ENCODE results near the gene CX3CR1.
"Not testable (repeated sequence)": the region's sequence is repeated elsewhere in the genome, so short reads cannot be mapped to it uniquely, and the experiment has no call there.

The CX3CR1 gene

DNA sequence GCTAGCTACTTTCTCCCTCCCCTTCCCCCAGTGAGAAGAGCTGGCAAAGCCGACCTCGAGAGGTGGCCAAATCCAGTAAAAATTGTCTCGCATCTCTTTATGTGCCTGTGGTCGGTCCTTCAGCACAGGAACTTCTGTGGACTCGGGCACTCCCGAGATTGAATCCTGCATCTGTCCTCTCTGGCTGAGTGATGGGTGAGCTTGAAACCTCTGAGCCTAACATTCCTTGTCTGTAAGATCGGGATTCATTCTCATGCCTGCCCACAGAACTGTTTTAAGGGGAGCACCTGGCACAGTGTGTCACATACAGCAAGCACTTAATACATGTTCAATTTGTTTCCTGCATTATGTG, 11.3 kb downstream of the CX3CR1 start:
- no peak for DNase-seq (ENCODE audit: extremely low read depth in 1 of 2, low read depth in 1 of 2)

DNA sequence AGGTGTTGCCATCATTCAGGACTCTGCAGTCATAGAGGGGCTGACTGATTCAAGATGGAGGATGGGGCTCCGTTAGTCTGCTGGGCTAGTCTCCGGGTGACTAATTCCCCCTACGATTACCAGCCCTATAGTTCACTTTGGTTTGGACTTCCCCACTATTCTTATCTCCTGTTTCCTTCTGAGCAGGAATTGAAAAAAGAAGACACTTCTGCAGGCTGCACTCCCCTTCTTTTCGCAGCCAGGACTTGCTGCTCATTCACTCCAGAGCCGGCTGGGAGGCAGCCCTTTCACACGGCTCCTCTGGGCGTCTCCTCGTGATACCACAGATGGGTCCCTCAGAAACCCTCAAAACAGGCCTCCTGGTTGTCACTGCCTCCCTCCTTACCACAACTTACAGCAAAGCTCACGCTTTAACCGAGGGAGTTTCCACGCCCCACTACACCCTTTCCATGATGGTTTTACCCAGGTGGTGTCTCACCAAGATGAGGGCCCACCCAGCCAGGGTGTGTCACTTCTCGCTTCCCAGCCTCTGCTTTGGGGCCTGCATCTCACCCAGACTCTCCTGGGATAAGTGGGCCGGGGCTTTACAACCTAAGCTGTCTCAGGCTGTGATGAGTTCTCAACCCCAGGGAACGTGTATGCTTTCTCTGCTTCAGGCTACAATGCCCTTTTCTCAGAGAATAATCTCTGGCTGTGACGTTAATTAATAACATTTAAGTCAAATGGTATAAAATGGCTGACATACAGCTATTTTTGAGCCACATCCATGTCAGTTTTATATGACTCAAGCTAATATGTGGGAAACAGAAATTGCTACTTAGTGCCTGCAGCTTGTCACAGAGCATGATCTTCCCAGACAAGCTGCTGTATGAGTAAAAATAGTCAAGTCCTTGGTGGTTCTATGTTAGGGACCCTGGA, 11.9 kb downstream of the CX3CR1 start:
- peak; percentile 73 to 85 for DNase-seq (ENCODE audit: extremely low read depth in 1 of 2, low read depth in 1 of 2)

GRCh38 chr3:39264053-39264452, 15.8 kb downstream of the CX3CR1 start:
- no peak for DNase-seq (ENCODE audit: extremely low read depth in 1 of 2, low read depth in 1 of 2)

DNA sequence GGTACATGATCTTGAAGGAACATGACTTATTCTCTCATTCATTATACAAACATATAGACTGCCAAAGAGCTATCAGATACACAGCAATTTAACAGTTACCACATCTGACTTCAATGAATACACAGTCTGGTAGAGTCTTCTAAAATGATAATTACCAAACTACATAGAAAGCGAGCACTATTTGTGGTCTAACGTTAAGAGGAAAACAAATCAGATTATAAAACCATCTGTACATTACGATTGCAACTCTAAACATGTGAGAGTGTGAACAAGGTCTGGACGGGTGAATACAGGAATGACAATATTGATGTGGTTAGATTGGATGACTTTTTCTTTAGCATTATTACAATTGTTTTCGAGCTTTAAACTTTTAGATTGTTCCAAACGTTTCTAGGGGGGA, 16.3 kb downstream of the CX3CR1 start:
- no peak for DNase-seq (ENCODE audit: extremely low read depth in 1 of 2, low read depth in 1 of 2)

DNA sequence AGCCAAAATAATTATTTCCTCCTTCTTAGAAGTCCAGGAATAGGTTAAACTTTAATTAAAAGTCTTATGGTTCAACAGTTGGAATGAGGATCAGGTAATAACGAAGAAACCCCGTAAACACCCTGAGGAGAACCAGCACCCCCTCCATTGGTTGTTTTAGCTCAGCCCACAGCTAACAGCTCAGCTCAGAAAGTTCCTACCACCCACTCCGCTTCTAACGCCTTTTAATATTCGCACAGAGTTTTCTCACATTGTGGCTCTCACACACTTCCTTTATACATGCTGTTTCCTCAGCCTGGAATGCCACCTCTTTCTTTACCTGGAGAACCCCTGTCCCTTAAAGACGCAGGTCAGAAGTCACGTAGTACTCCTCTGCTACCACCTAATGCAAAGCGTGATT, 17.0 kb downstream of the CX3CR1 start:
- no peak for DNase-seq (ENCODE audit: extremely low read depth in 1 of 2, low read depth in 1 of 2)

DNA sequence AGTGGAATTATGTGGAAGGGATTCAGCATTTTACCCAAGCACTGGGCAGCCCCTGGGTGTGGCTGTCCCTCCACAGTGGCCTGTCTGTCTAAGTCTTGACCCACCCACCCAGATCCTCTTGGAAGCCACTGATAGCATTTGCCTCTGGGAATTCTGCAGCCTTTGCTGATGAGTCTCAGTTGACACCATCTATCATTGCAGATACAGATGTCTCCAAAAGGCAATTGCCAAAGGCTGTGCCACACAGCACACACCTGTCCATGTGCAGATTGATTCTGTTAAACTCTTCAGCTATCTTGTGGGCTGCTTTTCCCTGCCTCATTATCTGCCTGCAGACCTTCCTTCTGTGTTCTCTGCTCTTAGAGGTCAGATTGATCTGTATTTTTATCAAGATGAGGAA, 18.1 kb downstream of the CX3CR1 start:
- DNase-seq (ENCODE audit: extremely low read depth in 1 of 2, low read depth in 1 of 2) = no peak

- DNase-seq (ENCODE audit: extremely low read depth in 1 of 2, low read depth in 1 of 2) = no peak
These were observed 18.9 kb downstream of the CX3CR1 start for GRCh38 chr3:39260957-39261356.

GRCh38 chr3:39260318-39260717, 19.5 kb downstream of the CX3CR1 start:
- DNase-seq (ENCODE audit: extremely low read depth in 1 of 2, low read depth in 1 of 2) = no peak

DNA sequence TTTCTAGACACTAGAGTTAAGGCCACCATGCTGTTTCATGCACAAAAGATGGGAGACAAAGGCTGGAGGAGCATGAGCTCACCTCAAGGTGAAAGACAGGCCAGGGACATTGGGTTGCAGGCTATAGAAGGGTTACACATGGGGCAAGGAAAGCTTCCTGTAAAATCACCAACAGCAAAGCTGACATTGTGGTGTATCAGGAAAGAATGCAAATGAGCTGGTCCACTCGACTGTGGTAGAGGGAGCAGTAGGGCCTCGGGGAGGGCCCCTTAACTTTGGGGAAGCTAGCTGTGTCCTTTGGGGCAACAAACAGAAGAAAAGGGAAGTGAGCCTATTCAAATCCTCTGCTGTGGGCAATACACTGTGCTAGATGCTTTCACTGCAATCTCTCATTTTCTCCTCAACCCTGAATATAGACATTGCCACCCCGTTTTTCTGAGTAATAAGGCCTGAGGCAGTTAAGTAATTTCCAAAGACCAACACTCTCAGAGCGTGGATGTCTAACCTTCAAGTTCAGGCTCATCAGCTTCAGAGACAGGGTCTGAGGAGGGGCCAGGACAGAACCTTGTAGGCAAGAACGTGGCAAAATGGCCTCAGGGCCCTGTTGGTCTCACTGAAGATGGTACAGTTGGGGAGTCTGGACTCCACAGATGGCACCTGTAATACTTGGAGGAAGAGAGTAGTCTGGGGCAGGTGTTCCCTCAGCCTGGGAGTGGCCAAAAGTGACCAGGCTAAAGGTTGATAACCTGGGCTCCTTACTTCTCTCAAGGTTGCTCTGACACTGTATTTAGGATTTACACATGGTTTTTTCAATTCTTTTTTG, 24.1 kb downstream of the CX3CR1 start:
- no peak for DNase-seq (ENCODE audit: extremely low read depth in 1 of 2, low read depth in 1 of 2)

GRCh38 chr3:39254806-39255449, 24.9 kb downstream of the CX3CR1 start:
- no peak for DNase-seq (ENCODE audit: extremely low read depth in 1 of 2, low read depth in 1 of 2)

DNA sequence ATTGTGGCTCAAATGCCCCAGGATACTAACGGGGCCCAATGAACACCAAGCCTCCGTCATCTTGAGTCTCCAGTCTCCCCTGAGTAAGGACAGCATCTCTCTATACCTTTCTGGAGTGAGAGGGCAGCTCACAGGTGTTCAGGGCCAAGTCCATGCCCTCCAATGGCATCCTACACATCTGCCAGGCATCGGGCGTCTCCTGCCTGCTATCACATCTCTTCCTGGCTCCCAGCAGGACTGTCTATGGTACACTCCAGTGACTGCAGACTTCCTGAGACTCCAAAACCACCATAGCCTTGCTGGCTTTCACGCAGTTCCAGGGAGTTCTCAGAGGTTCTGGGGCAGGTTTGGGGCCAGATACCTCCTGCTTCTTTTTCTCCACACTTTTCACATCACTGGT, 28.3 kb downstream of the CX3CR1 start:
- DNase-seq (ENCODE audit: extremely low read depth in 1 of 2, low read depth in 1 of 2) = no peak

- DNase-seq (ENCODE audit: extremely low read depth in 1 of 2, low read depth in 1 of 2) = no peak
These were observed 29.6 kb downstream of the CX3CR1 start for GRCh38 chr3:39250116-39250747.

- DNase-seq (ENCODE audit: extremely low read depth in 1 of 2, low read depth in 1 of 2) = no peak
These were observed 30.3 kb downstream of the CX3CR1 start for GRCh38 chr3:39249453-39250115.

DNA sequence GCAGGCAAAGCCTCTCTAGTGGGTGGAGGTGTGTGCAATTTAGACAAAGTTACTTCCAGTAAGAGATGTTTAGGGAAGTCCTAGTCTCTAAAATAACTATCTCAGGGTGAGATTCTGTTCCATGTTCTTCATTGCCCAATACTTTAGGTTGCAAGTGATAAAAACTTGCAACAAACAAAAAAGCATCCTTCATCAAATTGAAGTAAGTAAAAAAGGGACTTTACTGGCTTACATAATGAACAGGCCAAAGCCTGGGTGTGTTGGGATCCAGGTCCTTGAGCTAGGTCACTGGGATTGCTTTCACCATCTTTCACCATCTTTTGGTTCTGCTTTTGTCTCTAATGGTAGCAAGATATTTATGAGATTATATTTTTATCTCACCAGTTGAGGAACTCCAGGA, 38.3 kb downstream of the CX3CR1 start:
- no peak for DNase-seq (ENCODE audit: extremely low read depth in 1 of 2, low read depth in 1 of 2)

DNA sequence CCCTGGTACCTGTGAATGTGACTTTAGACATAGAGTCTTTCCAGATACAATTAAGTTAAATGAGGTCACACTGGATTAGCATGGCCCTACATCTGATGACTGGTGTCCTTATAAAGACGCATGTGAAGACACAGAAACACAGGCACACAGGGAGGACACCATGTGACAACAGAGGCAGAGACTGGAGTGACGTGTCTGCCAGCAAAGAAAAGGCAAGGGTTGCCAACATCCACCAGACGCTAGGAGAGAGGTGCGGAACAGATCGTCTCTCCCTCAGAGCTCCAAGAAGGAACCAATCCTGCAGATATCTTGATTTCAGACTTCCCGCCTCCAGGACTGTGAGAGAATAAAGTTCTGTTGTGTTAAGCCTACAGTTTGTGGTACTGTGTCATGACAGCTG, 42.8 kb downstream of the CX3CR1 start:
- DNase-seq (ENCODE audit: extremely low read depth in 1 of 2, low read depth in 1 of 2) = no peak

DNA sequence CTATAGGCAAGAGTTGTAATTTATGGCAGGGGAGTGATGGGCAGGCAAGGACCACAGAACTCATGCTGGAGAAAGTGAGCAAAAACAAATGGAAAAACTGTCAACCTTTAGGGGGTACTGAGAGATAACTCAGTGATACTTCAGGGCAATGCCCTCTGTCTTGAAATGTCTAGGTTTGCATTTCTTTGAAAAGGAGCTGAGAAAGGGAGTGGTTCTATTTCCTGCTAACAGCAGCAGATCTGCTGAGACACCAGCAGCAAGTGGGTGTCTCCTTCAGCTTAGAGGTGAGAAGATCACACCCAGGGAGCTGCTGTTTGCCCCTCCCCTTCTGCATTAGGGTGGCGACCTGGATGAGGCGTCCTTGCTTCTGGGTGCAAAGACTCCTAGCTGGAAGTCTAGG, 45.2 kb downstream of the CX3CR1 start:
- no peak for DNase-seq (ENCODE audit: extremely low read depth in 1 of 2, low read depth in 1 of 2)

GRCh38 chr3:39232859-39233258, 47.0 kb downstream of the CX3CR1 start:
- no peak for DNase-seq (ENCODE audit: extremely low read depth in 1 of 2, low read depth in 1 of 2)

DNA sequence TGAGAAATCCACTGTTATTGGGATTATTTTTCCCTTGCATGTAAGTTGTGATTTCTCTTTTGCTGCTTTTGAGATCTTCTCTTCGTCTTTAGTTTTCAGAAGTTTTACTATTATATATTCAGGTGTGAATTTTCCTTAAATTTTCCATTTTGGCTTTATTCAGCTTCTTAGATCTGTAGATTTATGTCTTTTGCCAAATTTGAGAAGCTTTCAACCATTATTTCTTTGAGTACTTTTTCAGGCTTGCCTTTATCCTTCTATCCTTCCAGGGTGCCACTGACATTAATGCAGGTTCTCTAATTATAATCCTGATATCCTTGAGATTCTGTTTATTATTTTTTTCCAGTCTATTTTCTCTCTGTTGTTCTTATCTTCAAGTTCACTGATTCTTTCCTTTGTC, 49.4 kb downstream of the CX3CR1 start:
- DNase-seq (ENCODE audit: extremely low read depth in 1 of 2, low read depth in 1 of 2) = no peak

DNA sequence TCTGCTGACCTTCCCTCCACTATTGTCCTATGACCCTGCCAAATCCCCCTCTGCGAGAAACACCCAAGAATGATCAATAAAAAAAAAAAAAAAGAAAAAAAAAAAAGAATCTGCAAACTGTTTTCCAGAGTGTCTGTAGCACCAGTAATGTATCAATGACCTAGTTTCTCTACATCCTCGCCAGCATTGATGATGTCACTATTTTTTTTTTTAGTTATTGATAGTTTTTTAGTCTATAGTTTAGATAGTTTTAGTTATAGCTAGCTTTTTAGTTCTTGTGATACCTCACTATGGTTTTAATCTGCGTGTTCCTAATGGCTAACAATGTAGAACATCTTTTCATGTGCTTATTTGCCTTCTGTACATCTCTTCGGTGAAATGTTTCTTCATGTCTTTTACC, 51.3 kb downstream of the CX3CR1 start:
- DNase-seq (ENCODE audit: extremely low read depth in 1 of 2, low read depth in 1 of 2) = no peak

- DNase-seq (ENCODE audit: extremely low read depth in 1 of 2, low read depth in 1 of 2) = not testable (repeated sequence)
These were observed 52.2 kb downstream of the CX3CR1 start for GRCh38 chr3:39227596-39227995.

All from stimulated activated CD8-positive, alpha-beta memory T cell treated with anti-CD3 and anti-CD28 coated beads, Interleukin-7, amount 100 ng/mL, for 48 hours (primary cell).